Caco-2 (cell line): ENCODE results near the gene IL1B. TPM values are rescaled to one million over a fixed set of nuclear protein-coding genes. Genes with fewer than 3 reads are reported as not detected.

Source experiments
- BruUV-seq: library from RNA; stranded (reverse); fragments of 400-500 nt; replicated peaks from 2 replicates; lab custom pipeline; 2021; lab: Mats Ljungman, UMichigan
- CTCF ChIA-PET: fragments of 300-600 bp; sonication (Branson Sonifier 250); formaldehyde crosslinking; loops from one replicate; lab custom pipeline; 2022; ENCODE audit warnings: antibody characterized with exemption; lab: Charles Lee
- POLR2A ChIA-PET: fragments of 300-600 bp; sonication (Branson Sonifier 250); formaldehyde crosslinking; loops from one replicate; lab custom pipeline; 2022; ENCODE audit warnings: antibody characterized with exemption; lab: Charles Lee
- DNase-seq, 2 experiments: peaks; one replicate each; pipeline versions ENCODE4 v3.0.0 to v3.0.0-alpha.2; 2020 to 2022
- H3K27me3 ChIP-seq: replicated peaks from 2 replicates; pipeline ENCODE4 v1.6.0; 2011; ENCODE audit warnings: low read length; ENCODE audit not compliant: control insufficient read depth, insufficient read depth
- H3K36me3 ChIP-seq: 2 replicates; pipeline ENCODE4 v1.5.1; 2011; ENCODE audit warnings: low read length; ENCODE audit not compliant: control insufficient read depth, insufficient read depth
- H3K4me1 ChIP-seq: fragments of 250-450 bp; sonication (Bioruptor Pico); 2 replicates; pipeline ENCODE4 v1.5.1; 2020; ENCODE audit warnings: mild to moderate bottlenecking
- H3K4me3 ChIP-seq: 2 replicates; pipeline ENCODE4 v1.5.1; 2011; ENCODE audit warnings: low read depth, mild to moderate bottlenecking, control low read depth, low read length
- H3K9me3 ChIP-seq: fragments of 250-450 bp; sonication (Bioruptor Pico); 2 replicates; pipeline ENCODE4 v1.5.1; 2020; ENCODE audit warnings: mild to moderate bottlenecking, moderate library complexity
- H3K27ac Mint-ChIP-seq: one replicate; pipeline ENCODE4 v1.8.0; 2022; ENCODE audit warnings: mixed read lengths; ENCODE audit not compliant: unreplicated experiment
- H3K27me3 Mint-ChIP-seq: one replicate; pipeline ENCODE4 v1.8.0; 2022; ENCODE audit warnings: mixed read lengths; ENCODE audit not compliant: insufficient read depth, unreplicated experiment
- H3K36me3 Mint-ChIP-seq: one replicate; pipeline ENCODE4 v1.8.0; 2022; ENCODE audit warnings: mild to moderate bottlenecking, mixed read lengths; ENCODE audit not compliant: insufficient read depth, unreplicated experiment
- H3K4me1 Mint-ChIP-seq: one replicate; pipeline ENCODE4 v1.8.0; 2022; ENCODE audit warnings: low read depth, mixed read lengths; ENCODE audit not compliant: unreplicated experiment
- H3K4me3 Mint-ChIP-seq: one replicate; pipeline ENCODE4 v1.8.0; 2022; ENCODE audit warnings: mild to moderate bottlenecking, moderate library complexity, mixed read lengths; ENCODE audit not compliant: unreplicated experiment
- H3K9me3 Mint-ChIP-seq: one replicate; pipeline ENCODE4 v1.8.0; 2022; ENCODE audit warnings: mixed read lengths; ENCODE audit not compliant: unreplicated experiment
- intact Hi-C: fragments of 100-400 bp; cut with micrococcal nuclease; formaldehyde crosslinking; loops from one replicate; pipeline ENCODE4 v1.10.0; 2022; ENCODE audit not compliant: unreplicated experiment
- total RNA-seq: library from RNA; stranded (reverse); gene quantifications from 2 replicates; pipeline ENCODE4 v1.2.3, GENCODE V29; 2022
- TF ChIP-seq, protein P1 (sequence below), 2 experiments: fragments of 200-600 bp in 1 of 2; IDR thresholded peaks; 1 replicate in 1 of 2; 2 replicates in 1 of 2; pipeline versions ENCODE4 v1.5.1 to v1.8.0; 2011 to 2022; ENCODE audit warnings: antibody characterized with exemption in 1 of 2, control low read depth in 1 of 2, inconsistent platforms in 1 of 2, low read depth in 1 of 2, low read length in 1 of 2, mild to moderate bottlenecking in 1 of 2, moderate library complexity in 1 of 2; ENCODE audit not compliant: insufficient read depth in 1 of 2, severe bottlenecking in 1 of 2, unreplicated experiment in 1 of 2

Gene IL1B
- total RNA-seq, 1 experiment from 2014 or later: 0.18 TPM

DNA sequence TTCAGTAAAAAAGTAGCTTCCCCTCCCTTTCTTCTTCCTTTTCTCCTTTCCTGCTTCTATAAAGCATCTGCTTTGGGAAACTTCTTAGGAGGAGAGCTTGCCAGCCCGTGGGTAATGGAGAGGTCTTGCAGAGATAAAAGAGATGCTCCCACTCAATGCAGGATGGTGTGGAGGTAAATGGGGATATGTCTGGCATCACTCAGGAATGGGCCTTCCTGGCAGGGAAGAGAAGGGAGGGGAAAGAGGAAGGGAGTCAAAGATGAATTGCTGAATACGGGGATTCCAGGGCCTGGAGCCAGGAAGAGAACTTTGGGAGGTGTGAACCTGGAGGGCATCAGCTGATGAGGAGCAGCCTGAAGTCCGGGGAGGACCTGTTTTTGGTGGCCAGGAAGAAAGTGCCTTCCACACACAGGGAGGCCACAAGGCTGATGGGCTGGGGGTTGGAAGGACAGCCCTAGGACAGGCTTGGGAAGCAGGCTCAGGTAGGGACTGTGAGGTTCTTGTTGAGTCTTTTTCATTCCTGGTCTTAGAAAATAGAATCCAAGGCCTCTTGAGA is 25.2 kb downstream of the IL1B start:
- H3K36me3 ChIP-seq: no peaks in the 10 kb centered on the region
- Mint-ChIP-seq H3K9me3 (peaks cover 28% of the 10 kb centered on the region), H3K4me3 (no peak overlapping the region), H3K27me3 (no peaks in the 10 kb centered on the region), H3K4me1 (no peaks in the 10 kb centered on the region), H3K27ac (no peak overlapping the region), H3K36me3 (no peaks in the 10 kb centered on the region)
- intact Hi-C loops: no loop called here
- BruUV-seq: no TSS peak
- H3K9me3 ChIP-seq: peaks cover 7% of the 10 kb centered on the region; the same call in 1 of the 2 replicates
- TF ChIP-seq, protein P1, sequence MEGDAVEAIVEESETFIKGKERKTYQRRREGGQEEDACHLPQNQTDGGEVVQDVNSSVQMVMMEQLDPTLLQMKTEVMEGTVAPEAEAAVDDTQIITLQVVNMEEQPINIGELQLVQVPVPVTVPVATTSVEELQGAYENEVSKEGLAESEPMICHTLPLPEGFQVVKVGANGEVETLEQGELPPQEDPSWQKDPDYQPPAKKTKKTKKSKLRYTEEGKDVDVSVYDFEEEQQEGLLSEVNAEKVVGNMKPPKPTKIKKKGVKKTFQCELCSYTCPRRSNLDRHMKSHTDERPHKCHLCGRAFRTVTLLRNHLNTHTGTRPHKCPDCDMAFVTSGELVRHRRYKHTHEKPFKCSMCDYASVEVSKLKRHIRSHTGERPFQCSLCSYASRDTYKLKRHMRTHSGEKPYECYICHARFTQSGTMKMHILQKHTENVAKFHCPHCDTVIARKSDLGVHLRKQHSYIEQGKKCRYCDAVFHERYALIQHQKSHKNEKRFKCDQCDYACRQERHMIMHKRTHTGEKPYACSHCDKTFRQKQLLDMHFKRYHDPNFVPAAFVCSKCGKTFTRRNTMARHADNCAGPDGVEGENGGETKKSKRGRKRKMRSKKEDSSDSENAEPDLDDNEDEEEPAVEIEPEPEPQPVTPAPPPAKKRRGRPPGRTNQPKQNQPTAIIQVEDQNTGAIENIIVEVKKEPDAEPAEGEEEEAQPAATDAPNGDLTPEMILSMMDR (IDR thresholded peaks at IDR 0.05; ENCODE audit: insufficient read depth in 1 of 2, low read depth in 1 of 2, low read length in 1 of 2, severe bottlenecking in 1 of 2, unreplicated experiment in 1 of 2): no peak
- POLR2A ChIA-PET: no interaction called here
- DNase-seq: no peak
- no peak overlapping the region for H3K4me3 ChIP-seq
- peaks cover 19% of the 10 kb centered on the region for H3K4me1 ChIP-seq
- H3K27me3 ChIP-seq: no peaks in the 10 kb centered on the region
- CTCF ChIA-PET: no interaction called here

GRCh38 chr2:112809112-112809511 is 27.5 kb downstream of the IL1B start:
- Mint-ChIP-seq H3K36me3 (no peaks in the 10 kb centered on the region), H3K27me3 (no peaks in the 10 kb centered on the region), H3K4me1 (peaks cover 6% of the 10 kb centered on the region), H3K9me3 (peaks cover 30% of the 10 kb centered on the region), H3K27ac (no peak overlapping the region), H3K4me3 (no peak overlapping the region)
- H3K4me1 ChIP-seq: peaks cover 18% of the 10 kb centered on the region
- TF ChIP-seq, protein P1 (IDR thresholded peaks at IDR 0.05; ENCODE audit: insufficient read depth in 1 of 2, low read depth in 1 of 2, low read length in 1 of 2, severe bottlenecking in 1 of 2, unreplicated experiment in 1 of 2): no peak
- no peak for DNase-seq
- no peak overlapping the region for H3K4me3 ChIP-seq
- H3K27me3 ChIP-seq: no peaks in the 10 kb centered on the region
- ChIA-PET POLR2A (no interaction called here), CTCF (no interaction called here)
- BruUV-seq: no TSS peak
- peaks cover 7% of the 10 kb centered on the region; the same call in 1 of the 2 replicates for H3K9me3 ChIP-seq
- intact Hi-C loops: no loop called here
- no peaks in the 10 kb centered on the region for H3K36me3 ChIP-seq

- H3K27me3 Mint-ChIP-seq: no peaks in the 10 kb centered on the region
- no peaks in the 10 kb centered on the region for H3K27me3 ChIP-seq
- peaks cover 7% of the 10 kb centered on the region; the same call in 1 of the 2 replicates for H3K9me3 ChIP-seq
- no peak overlapping the region for H3K27ac Mint-ChIP-seq
- intact Hi-C loops: no loop called here
- peaks cover 17% of the 10 kb centered on the region for H3K4me1 ChIP-seq
- DNase-seq: no peak
- H3K4me1 Mint-ChIP-seq: peaks cover 7% of the 10 kb centered on the region
- H3K36me3 Mint-ChIP-seq: no peaks in the 10 kb centered on the region
- POLR2A ChIA-PET: no interaction called here
- TF ChIP-seq, protein P1 (IDR thresholded peaks at IDR 0.05; ENCODE audit: insufficient read depth in 1 of 2, low read depth in 1 of 2, low read length in 1 of 2, severe bottlenecking in 1 of 2, unreplicated experiment in 1 of 2): peak in 1 of 2 experiments; percentile 22
- BruUV-seq: no TSS peak
- peaks cover 30% of the 10 kb centered on the region for H3K9me3 Mint-ChIP-seq
- CTCF ChIA-PET: no interaction called here
- H3K4me3 Mint-ChIP-seq: no peak overlapping the region
- no peak overlapping the region for H3K4me3 ChIP-seq
- H3K36me3 ChIP-seq: no peaks in the 10 kb centered on the region
Observed at GRCh38 chr2:112807233-112807807, 29.3 kb downstream of the IL1B start.
